Measurements from ENCODE around the gene LENG9. TPM values are rescaled to one million over a fixed set of nuclear protein-coding genes. Genes with fewer than 3 reads are reported as not detected.

Gene LENG9
- total RNA-seq, 1 donor = 5.2 TPM

DNA sequence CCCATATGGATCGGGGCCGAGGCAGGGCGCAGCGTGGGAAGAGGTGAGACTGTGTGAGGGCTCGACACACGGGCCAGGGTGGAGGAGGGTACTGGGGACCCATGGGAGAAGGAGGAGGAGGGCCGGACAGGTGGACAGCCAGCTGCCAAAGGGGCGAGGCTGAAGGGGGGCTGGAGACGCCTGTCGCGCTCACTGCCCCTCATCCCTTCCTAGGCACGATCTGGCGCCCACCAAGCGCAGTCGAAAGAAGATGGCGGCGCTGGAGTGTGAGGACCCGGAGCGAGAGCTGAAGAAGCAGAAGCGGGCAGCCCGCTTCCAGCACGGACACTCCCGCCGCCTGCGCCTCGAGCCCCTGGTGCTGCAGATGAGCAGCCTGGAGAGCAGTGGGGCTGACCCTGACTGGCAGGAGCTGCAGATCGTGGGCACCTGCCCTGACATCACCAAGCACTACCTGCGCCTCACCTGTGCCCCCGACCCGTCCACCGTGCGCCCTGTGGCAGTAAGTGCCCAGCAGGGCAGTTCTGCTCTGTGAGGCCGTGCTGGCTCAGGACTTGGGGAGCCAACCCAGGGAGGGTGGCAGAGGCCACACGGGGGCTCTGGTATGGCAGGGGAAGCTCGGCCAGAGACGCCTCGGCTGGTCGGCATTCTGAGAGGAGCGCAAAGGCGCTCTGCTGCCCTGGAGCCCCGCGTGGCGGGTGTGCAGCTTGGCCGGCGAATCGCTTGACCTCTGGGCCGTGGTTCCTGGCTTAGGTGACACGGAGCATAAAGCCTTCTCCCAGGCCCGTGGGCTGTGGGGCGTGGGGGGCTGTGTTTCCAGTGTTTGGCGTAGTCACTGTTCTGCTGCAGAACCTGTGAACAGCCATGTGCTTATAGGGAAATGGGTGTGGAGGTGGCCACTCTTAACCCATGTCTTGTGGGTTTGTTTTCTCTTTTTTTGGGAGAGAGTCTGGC lies 6.9 kb downstream of the LENG9 start:
- DNase-seq (ENCODE audit: low read depth) = no peak
- TF ChIP-seq, protein P1, sequence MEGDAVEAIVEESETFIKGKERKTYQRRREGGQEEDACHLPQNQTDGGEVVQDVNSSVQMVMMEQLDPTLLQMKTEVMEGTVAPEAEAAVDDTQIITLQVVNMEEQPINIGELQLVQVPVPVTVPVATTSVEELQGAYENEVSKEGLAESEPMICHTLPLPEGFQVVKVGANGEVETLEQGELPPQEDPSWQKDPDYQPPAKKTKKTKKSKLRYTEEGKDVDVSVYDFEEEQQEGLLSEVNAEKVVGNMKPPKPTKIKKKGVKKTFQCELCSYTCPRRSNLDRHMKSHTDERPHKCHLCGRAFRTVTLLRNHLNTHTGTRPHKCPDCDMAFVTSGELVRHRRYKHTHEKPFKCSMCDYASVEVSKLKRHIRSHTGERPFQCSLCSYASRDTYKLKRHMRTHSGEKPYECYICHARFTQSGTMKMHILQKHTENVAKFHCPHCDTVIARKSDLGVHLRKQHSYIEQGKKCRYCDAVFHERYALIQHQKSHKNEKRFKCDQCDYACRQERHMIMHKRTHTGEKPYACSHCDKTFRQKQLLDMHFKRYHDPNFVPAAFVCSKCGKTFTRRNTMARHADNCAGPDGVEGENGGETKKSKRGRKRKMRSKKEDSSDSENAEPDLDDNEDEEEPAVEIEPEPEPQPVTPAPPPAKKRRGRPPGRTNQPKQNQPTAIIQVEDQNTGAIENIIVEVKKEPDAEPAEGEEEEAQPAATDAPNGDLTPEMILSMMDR (IDR thresholded peaks at IDR 0.05; ENCODE audit: insufficient read depth, low read depth, low read length) = no peak
- H3K4me3 ChIP-seq (ENCODE audit: low read depth, low read length) = no peak overlapping the region

DNA sequence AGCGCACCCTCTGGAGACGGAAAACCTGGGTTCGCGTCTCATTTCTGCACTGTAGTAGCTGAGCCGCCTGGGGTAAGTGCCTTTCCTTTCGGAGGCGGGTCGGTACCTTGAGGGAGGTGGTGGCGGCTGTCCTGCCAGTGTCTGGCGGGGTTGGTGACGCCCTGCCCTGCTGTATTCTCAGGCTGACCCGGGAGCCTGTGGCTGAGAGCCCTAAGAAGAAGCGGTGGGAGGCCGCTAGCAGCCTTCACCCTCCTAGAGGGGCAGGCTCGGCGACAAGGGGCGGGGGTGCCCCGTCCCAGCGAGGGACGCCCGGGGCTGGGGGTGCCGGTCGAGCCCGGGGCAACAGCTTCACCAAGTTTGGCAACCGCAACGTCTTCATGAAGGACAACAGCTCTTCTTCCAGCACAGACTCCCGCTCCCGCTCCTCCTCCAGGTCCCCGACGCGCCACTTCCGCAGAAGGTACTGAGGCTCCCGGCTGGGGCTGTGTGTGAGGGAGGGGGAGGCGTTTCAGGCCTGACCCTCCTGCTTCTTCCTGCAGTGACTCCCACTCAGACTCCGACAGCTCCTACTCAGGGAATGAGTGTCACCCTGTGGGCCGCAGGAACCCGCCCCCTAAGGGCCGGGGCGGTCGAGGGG lies 7.7 kb downstream of the LENG9 start:
- TF ChIP-seq, protein P1 (IDR thresholded peaks at IDR 0.05; ENCODE audit: insufficient read depth, low read depth, low read length) = no peak

DNA sequence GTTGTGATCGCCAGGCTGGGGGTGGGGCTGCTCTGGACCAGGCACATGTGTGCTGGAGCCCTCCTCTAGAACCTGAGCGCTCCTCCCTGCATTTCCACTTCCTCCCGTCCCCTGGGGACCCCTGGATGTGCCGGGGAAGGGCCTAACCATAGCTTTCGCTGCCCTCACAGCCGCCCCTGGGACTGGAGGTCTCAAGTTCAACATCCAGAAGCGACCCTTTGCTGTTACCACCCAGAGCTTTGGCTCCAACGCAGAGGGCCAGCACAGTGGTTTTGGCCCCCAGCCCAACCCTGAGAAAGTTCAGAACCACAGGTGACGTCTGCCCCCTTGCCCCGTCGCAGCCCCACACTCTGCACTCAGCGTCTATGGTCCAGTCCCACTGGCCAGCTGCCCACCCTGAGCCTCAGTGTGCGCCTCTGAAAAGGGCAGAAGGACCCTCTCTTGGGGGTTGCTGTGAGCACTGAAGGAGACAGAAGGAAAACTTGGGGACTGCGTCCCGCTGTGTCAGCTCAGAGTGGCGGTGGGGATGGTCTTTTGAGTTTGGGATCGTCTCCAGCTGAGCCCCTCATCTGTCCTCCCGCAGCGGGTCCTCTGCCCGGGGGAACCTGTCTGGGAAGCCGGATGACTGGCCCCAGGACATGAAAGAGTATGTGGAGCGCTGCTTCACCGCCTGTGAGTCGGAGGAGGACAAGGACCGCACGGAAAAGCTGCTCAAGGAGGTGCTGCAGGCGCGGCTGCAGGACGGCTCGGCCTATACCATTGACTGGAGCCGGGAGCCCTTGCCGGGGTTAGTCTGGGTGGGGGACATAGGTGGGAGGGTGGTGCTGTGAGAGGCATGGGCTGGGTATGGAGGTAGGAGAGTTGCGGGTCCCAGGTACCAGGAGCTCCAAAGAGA lies 8.6 kb downstream of the LENG9 start:
- TF ChIP-seq, protein P1 (IDR thresholded peaks at IDR 0.05; ENCODE audit: insufficient read depth, low read depth, low read length) = no peak
- DNase-seq (ENCODE audit: low read depth) = no peak
- H3K4me3 ChIP-seq (ENCODE audit: low read depth, low read length) = no peak overlapping the region

More for the DNA sequence above, 7.7 kb downstream of the LENG9 start:
- H3K4me3 ChIP-seq (ENCODE audit: low read depth, low read length) = no peak overlapping the region
- DNase-seq (ENCODE audit: low read depth) = no peak

DNA sequence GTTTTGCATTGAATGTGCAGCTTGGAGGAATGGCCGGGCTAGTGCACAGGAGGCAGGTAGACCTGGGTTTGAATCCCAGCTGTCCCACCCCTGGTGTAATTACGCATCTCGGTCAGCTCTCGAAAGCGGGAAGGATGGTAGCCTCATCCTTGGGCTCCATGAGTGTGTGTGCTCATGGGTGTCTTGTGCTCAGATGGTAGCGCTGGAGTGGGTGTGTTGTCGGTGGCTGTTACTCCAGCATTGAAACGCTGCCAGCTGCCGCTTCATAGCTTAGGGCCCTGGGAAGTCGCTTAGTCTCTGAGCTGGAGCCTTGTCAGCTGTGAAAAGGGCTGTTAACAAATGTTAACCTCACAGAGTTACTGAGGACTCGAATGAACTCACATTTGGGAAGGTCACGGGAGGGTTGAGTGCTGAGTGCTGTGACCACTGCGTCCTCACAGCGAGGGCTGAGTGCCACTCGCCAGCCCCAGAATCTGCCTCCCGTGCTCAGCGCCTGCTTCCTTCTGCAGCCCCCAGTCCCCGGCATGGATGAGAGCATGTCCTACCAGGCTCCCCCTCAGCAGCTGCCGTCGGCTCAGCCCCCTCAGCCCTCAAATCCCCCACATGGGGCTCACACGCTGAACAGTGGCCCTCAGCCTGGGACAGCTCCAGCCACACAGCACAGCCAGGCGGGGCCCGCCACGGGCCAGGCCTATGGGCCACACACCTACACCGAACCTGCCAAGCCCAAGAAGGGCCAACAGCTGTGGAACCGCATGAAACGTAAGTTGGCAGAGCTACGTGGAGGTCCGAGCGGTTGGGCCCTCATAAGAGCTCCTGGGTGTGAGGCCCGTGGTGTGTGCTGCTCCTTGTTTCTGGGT lies 9.4 kb downstream of the LENG9 start:
- DNase-seq (ENCODE audit: low read depth) = no peak
- TF ChIP-seq, protein P1 (IDR thresholded peaks at IDR 0.05; ENCODE audit: insufficient read depth, low read depth, low read length) = no peak
- H3K4me3 ChIP-seq (ENCODE audit: low read depth, low read length) = no peak overlapping the region

DNA sequence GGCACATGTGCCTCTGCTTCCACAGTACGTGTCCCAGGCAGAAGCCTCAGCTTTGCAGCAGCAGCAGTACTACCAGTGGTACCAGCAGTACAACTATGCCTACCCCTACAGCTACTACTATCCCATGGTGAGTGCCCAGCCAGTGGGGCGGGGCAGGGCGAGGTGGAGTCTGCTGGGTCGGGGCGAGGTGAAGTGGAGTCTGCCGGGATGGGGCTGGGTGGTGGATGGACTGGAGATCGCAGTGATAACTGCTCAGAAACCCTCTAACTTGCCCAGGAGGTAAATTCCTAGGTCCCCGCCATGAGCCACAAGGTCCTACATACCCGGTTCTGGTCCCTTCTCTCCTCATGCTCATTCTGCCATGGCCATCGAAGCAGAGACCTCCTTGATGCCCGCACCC lies 11.0 kb downstream of the LENG9 start:
- no peak overlapping the region for H3K4me3 ChIP-seq (ENCODE audit: low read depth, low read length)
- DNase-seq (ENCODE audit: low read depth) = no peak
- TF ChIP-seq, protein P1 (IDR thresholded peaks at IDR 0.05; ENCODE audit: insufficient read depth, low read depth, low read length) = no peak

GRCh38 chr19:54451997-54452396 lies 11.6 kb downstream of the LENG9 start:
- H3K4me3 ChIP-seq (ENCODE audit: low read depth, low read length) = no peak overlapping the region
- no peak for DNase-seq (ENCODE audit: low read depth)
- TF ChIP-seq, protein P1 (IDR thresholded peaks at IDR 0.05; ENCODE audit: insufficient read depth, low read depth, low read length) = no peak
